GM15510 (cell line): ENCODE data around the gene ATP11A.

Source experiments
- POLR2A ChIP-seq: IDR thresholded peaks from 3 replicates; pipeline ENCODE4 v1.6.1; 2011; ENCODE audit warnings: borderline replicate concordance; ENCODE audit not compliant: insufficient read length; ENCODE audit errors: extremely low read depth

The ATP11A gene

DNA sequence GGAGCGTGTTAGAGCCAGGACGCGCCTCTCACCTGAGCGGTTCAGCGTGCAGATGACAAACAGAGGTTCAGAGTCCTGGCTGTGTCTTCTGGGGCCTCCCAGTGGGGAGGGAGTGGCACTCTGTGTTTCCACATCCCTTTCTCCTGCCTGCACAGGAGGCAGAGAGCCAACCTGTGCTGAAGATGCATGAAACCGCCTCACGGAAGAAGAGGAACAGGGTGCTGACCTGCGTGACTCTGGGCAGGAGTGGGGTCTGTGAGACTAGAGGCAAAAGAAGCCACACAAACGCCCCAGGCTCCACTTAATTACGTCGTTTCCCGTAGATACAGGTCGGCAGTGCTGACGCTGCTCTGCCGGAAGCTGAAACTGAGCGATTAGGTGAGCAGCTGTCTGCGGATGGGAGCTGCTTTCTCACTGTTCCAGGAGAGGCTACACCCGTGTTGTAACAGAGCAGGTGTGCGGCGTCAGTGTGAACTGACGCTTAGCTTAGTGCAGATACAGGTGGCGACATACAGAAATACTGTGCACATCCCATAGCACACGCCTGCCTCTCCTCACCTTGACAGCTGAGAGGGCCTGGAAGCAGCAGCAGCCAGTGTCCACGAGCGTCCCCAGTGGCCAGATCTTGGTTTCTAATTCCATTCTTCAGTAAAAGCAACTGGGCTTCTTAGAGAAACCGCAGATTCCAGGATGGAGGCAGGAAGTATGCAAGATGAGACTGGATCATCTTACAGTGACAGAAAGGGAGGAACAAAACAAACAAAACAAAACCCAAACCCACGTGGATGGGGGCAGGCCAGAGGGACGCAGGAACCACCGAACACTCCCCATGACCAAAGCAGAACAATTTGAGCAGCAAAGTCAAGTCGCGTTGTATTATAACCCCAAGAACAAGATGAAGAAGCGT is 241.4 kb downstream of the ATP11A start:
- no peak for TF ChIP-seq POLR2A

- TF ChIP-seq POLR2A, result no peak
Measured at GRCh38 chr13:112932971-112933370, 243.1 kb downstream of the ATP11A start.

DNA sequence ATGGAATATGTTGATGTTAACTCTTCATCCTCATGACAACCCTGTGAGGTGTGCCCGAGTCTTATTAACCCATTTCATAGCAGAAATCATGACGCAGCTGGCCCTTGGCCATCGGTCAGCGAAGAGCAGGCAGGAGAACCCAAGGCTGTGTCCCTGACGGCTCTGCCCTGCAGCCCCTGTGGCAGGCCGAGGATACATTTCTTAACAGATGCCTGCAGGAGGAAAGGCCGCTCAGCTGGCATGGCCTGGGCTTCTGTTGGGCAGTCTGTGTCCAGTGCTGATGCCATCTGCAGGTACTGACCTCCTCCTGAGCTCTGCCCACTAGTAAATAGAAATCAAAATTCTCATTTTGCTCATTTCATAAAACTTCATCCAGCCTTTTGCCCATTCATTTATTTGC is 243.8 kb downstream of the ATP11A start:
- no peak for TF ChIP-seq POLR2A

GRCh38 chr13:112934078-112934477 is 244.2 kb downstream of the ATP11A start:
- TF ChIP-seq POLR2A, result no peak
